Activated naive CD4-positive, alpha-beta T cell treated with anti-CD3 and anti-CD28 coated beads, Interleukin-2, amount 50 U/mL, for 16 hours (primary cell): Measurements from ENCODE around the gene GJB2.

Experiments
- DNase-seq: peaks from one replicate; pipeline ENCODE4 v3.0.0-alpha.2; 2020

GJB2 gene

GRCh38 chr13:20192158-20192835 is 441 bp downstream of the GJB2 start:
- peak; percentile 14 for DNase-seq

GRCh38 chr13:20191311-20192157 is 1.2 kb downstream of the GJB2 start:
- DNase-seq = no peak

DNA sequence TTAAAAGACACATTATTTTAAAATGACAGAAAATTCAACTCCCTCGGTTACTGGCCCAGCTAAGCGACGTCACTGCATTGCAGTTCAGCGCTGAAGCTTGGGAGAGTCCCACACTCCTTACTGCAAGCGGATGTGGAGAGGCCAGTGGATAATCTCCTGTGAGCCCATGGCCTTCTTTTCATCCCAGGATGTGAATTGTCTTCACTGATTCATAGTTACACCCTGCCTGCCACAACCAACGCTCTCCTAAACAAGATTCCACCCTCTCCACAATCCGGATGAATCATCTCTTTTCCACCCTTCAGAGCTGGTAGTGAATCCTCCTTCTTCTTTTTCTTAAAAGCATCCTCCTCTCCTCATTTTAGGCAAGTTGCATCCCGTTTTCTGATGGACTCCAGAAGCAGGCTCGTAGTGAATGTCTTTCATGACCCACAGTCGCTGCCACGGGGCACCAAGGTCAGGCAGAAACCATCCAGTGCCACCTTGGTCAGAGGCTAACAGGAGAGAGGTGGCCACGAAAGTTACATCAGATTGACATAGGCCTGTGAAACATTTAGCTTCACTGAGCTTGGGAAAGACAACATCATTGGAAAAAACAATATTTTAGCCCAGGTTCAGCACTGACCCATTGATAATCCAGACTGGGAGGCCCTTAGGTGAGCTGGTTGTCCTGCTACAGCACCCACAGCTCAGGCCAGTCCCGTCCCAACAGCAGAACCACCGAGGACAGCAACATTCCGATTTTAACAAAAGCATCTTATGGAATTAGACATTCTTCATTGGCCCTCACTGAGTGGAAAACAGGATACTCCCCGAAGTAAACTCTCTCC is 2.0 kb downstream of the GJB2 start:
- no peak for DNase-seq

DNA sequence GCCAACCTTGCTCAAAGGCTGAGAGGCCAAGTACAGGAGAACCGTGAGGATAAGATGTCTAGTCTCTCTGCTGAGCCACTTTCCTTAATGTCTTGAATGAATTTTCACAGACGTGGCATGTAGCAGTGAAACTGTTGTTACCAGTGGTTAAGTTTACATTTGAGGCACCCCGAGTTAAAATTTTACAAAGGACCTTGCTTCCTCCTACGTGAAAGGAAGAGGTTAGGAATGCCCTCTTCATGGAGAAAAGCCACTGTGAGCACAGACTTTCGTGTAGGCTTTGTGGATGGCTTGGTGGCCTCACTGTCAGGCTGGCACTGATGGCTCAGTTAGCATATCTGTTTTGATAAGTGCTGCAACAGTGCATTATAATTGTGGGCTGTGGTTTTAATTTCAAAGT is 2.7 kb downstream of the GJB2 start:
- DNase-seq = no peak

- DNase-seq = no peak
These were observed 3.8 kb downstream of the GJB2 start for GRCh38 chr13:20188667-20189553.

- DNase-seq = no peak
These were observed 6.0 kb downstream of the GJB2 start for GRCh38 chr13:20186771-20187170.

DNA sequence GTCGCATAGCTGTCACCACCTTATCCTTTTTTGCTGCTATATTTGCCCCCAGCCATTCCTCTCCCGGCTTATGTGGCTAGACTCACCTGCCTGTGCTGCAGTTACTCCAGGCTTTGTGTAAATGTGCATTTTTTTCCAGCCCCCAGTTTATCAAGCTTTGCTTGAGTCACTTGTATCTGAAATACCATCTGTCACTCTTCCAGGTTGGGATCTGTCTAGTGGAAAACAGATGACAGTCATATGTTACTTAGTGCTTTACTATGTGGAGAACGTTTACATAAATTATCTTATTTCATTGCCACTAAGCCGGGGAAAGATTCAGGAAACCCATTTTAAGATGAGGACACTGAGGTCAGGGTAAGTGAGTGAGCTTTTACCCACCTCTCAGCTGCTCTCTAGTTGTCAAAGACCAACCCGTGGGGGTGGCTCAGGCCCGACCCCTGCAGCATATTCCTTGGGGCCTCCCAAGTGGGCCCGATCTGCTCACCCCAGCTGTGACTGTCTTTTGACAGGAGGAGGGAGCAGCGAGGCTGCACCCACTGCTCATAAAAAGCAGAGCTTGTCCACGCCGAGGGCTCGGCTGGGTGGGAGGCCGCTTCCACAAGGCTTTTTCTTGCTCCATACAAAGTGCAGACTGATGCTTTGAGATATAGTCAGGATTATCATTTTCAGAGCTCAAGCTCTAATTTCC is 7.2 kb downstream of the GJB2 start:
- DNase-seq = no peak

DNA sequence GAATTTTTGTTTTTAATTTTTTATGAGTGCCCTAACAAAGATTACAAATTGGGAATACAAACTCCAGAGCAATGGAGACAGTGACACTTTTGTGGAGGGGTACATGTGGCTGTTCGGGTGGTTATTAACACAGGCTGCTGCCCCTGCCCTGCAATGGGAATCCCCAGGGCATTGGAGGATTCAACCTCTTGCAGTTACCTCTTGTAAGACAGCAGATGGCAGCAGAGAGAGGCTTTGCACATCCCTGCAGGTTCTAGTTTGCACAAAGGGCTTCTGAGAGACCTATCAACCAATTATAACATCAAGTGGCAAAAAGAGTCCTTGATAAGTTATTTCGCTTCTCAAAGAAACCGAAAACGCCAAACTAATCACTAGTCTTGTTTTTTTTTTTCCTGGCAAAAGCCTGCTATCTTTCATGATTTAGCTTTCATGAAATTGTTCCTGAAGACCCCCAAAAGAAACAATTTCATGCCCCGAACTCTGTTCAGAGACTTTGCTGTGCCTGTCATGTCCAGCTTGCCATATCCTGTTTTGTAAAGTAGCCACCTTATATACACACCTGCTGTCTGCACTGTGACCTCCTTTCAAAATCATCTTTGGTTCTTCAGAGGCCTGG is 10.4 kb downstream of the GJB2 start:
- DNase-seq = peak; percentile 37

GRCh38 chr13:20181188-20181587 is 11.6 kb downstream of the GJB2 start:
- DNase-seq = no peak

DNA sequence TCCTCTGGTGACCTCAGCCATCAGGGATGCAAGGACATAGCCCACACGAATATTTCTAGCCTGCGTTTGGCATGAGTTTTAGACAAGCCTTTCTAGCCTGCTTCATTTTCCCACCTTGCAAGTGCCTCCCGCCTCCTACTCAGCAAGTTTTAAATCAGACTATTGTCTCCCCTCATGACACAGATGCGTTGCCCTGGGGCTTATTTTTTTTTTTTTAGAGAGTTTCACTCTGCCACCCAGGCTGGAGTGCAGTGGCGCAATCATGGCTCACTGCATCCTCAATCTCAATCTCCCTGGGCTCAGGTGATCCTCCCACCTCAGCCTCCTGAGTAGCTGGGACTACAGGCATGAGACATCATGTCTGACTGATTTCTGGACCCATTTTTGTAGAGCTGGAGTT is 14.6 kb downstream of the GJB2 start:
- no peak for DNase-seq

DNA sequence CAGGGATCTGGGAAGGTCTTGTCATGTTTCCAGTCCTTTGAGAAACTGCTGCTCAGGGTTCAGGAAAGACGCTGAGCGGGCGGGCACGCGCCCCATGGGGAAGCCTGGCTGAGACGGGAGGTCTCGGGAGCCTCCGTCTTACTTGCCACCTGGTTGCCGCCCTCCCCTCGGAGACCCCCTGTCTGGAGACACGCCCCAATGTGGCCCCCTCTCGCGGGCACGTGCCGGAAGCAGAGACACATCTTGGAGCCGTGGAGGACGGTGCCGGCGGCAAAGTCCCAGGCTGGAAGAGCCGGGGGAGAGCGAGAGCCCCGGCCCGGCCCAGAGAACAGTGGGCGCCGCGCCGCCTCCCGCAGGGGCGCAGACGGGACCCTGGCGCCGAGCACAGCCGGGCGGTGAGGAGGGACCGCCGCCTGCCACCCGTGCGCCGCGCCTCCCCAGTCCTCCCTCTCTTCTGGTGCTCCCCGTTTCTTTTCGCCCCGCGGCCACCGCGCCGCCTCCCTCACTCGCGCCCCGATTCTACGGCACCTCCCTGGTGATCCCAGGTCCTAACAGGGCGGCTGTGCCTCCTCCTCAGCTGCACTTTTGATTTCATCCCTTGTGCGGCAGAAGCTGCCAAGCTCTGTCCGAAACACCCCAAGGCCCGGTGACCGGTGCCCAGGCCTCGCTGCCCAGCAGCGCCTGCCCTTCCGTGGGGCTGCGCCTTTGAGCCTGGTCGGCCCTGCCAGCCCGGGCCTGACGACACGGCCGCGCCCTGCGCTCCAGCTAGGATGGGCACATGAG is 15.5 kb downstream of the GJB2 start:
- no peak for DNase-seq

DNA sequence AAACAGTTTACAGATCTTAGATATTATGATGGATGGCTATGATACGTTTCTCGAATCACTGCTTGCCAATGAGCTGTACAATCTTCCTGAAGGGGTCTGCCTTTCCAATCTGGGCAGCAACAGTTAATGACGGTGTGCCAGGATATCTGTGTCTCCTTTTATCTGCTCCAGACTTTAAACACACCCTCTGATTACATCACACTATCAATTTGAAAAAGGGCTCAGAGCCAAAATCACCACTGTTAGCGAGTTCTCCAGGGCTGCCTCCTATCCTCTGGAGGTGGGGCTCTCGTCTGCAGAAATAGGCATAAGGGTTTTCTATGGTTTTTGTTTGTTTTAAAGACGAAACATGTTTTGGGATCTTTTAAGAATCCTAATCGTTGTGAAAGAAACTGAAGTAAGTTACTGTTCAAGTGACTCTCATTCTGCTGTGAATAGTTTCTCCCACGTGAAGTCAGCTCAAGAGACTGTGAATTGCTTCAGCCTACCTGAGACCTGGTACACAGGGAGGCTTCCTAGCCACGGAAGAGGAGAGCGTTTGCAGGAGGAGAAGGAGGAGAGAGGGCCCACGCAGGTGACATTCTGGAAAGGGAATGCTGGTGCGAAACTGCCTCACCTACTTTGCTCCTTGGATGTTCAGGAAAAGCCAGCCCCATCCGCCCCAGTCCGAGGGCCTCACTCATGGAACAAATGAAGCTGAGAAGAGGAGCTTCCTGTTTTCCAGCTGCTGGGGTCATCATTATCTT is 16.7 kb downstream of the GJB2 start:
- no peak for DNase-seq

- DNase-seq = no peak
These were observed 17.3 kb downstream of the GJB2 start for GRCh38 chr13:20175406-20175794.

DNA sequence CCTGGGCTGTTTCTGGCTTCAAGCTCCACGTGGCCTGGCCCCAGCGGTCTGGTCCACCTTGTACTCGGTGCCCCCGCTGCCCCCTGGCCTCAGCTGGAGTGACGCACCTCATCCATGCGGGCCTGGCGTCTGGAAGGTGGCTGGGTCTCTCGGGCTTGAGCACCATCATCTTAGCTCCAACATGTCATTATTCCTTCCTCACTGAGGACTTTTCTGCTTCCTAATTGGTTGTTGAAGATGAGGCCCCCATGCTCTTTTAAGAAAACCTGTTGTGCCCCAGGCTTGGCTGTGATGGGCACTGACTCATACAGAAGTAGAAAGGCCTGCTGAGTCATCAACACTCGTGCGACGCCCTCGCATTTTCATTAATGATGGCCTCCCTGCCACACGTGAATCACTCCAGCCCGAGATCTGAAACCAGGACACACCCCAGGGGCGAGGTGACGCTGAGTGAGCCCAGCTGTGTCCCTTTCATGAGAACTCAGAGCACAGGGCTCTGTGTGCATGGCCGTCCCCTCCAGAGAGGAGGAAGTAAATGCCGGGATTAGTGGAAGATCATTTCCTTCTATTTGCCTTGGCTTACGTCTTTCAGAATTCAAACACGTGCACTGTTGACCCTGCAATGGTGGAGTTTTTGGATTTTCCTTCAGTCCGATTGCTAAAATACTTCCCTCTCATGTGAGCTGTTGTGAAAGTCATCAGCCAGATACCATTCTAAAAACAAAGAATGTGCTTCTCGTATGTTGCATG is 17.9 kb downstream of the GJB2 start:
- peak; percentile 73 for DNase-seq

GRCh38 chr13:20173116-20173746 is 19.5 kb downstream of the GJB2 start:
- DNase-seq = no peak

DNA sequence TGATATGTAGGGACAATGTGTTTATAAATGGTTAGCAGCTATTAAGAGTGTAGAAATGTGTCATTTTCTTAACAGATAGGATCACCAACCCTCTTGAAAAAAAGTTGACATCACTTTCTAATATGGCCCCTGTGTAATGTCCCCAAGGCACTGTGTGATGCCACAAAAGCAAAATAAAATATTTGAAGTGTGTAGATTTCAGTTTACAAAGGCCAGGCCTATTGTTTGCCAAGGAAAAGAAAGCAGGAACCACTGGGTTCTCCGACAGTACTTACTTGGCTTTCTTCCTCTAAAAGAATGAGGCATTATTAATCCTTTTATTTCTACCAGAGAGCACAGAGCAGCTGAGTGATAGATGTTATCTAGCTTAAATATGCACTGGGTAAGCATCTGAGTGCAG is 21.4 kb downstream of the GJB2 start:
- DNase-seq = no peak

GRCh38 chr13:20170921-20171320 is 21.8 kb downstream of the GJB2 start:
- no peak for DNase-seq

- DNase-seq = no peak
These were observed 24.3 kb downstream of the GJB2 start for GRCh38 chr13:20168396-20168795.
